OCI-LY7 (cell line): ENCODE results near the gene IMMP2L. TPM values are rescaled to one million over a fixed set of nuclear protein-coding genes. Genes with fewer than 3 reads are reported as not detected.

Experiments
- BruUV-seq: library from RNA; stranded (reverse); fragments of 400-500 nt; replicated peaks from 2 replicates; lab custom pipeline; 2021; lab: Mats Ljungman, UMichigan
- CTCF ChIA-PET: fragments of 300-600 bp; sonication (Branson Sonifier 250); formaldehyde crosslinking; loops from one replicate; lab custom pipeline; 2022; ENCODE audit warnings: antibody characterized with exemption; ENCODE audit not compliant: unreplicated experiment; lab: Charles Lee
- POLR2A ChIA-PET: fragments of 300-600 bp; sonication (Branson Sonifier 250); formaldehyde crosslinking; loops from one replicate; lab custom pipeline; 2022; ENCODE audit warnings: antibody characterized with exemption; lab: Charles Lee
- DNase-seq: peaks from one replicate; pipeline ENCODE4 v3.0.0-alpha.2; 2015; ENCODE audit warnings: low spot score
- H2AFZ ChIP-seq: fragments of 200-600 bp; sonication (generic), shearing (Covaris generic); 2 replicates; pipeline ENCODE4 v1.6.1; 2014; ENCODE audit warnings: mild to moderate bottlenecking, antibody characterized with exemption, low read length, moderate library complexity
- H3K27ac ChIP-seq: fragments of 200-600 bp; sonication (generic); 2 replicates; pipeline ENCODE4 v1.5.1; 2014; ENCODE audit warnings: mixed run types, low read depth, mild to moderate bottlenecking, moderate library complexity, low read length, inconsistent platforms; ENCODE audit not compliant: poor library complexity, severe bottlenecking
- H3K36me3 ChIP-seq: fragments of 200-600 bp; sonication (generic); 2 replicates; pipeline ENCODE4 v1.6.1; 2014; ENCODE audit warnings: mild to moderate bottlenecking, antibody characterized with exemption, low read length, moderate library complexity, mixed read lengths; ENCODE audit not compliant: insufficient read depth
- H3K4me1 ChIP-seq: fragments of 200-600 bp; sonication (generic); 2 replicates; pipeline ENCODE4 v1.5.1; 2014; ENCODE audit warnings: mild to moderate bottlenecking, low read length; ENCODE audit not compliant: insufficient read depth, poor library complexity, severe bottlenecking
- H3K4me2 ChIP-seq: fragments of 200-600 bp; sonication (generic); 2 replicates; pipeline ENCODE4 v1.6.1; 2014; ENCODE audit warnings: mild to moderate bottlenecking, low read length
- H3K4me3 ChIP-seq: fragments of 200-600 bp; sonication (generic); 2 replicates; pipeline ENCODE4 v1.5.1; 2014; ENCODE audit warnings: mild to moderate bottlenecking, low read depth, low read length; ENCODE audit not compliant: poor library complexity, severe bottlenecking
- H3K79me2 ChIP-seq: fragments of 200-600 bp; sonication (generic); 2 replicates; pipeline ENCODE4 v1.6.1; 2016; ENCODE audit warnings: low read depth, mild to moderate bottlenecking, low read length, moderate library complexity, mixed read lengths; ENCODE audit not compliant: insufficient read depth
- H3K9me2 ChIP-seq: fragments of 200-600 bp; sonication (generic); 2 replicates; pipeline ENCODE4 v1.6.1; 2016; ENCODE audit warnings: mild to moderate bottlenecking, low read length, mixed read lengths; ENCODE audit not compliant: insufficient read depth
- H3K9me3 ChIP-seq: fragments of 200-600 bp; sonication (generic); 2 replicates; pipeline ENCODE4 v1.6.1; 2014; ENCODE audit warnings: mild to moderate bottlenecking, mixed run types, low read length, mixed read lengths
- H4K20me1 ChIP-seq: fragments of 200-600 bp; sonication (generic); 2 replicates; pipeline ENCODE4 v1.6.1; 2014; ENCODE audit warnings: mild to moderate bottlenecking, antibody characterized with exemption, low read length, moderate library complexity, mixed read lengths; ENCODE audit not compliant: insufficient read depth
- CTCF ChIP-seq: fragments of 200-600 bp; sonication (generic); conservative IDR thresholded peaks from 2 replicates; pipeline ENCODE4 v1.5.1; 2014; ENCODE audit warnings: mild to moderate bottlenecking, antibody characterized with exemption, low read length, moderate library complexity, mixed read lengths
- EZH2phosphoT487 ChIP-seq: fragments of 200-600 bp; sonication (generic); IDR thresholded peaks from 2 replicates; pipeline ENCODE4 v1.6.1; 2018; ENCODE audit warnings: low read depth, borderline replicate concordance, mild to moderate bottlenecking, mixed run types, antibody characterized with exemption, low read length, moderate library complexity, mixed read lengths
- intact Hi-C: fragments of 100-400 bp; cut with micrococcal nuclease; formaldehyde crosslinking; loops from one replicate; pipeline ENCODE4 v1.10.0; 2022; ENCODE audit not compliant: unreplicated experiment
- total RNA-seq, 2 experiments: library from RNA; depleted of rRNA in 1 of 2; stranded (reverse); fragments of >200 nt in 1 of 2; shearing (Covaris generic) in 1 of 2; gene quantifications; 2 replicates each; pipeline ENCODE4 v1.2.3, GENCODE V29; 2014 to 2022

The IMMP2L gene
- total RNA-seq, 2 experiments from 2014 or later, result 8.0 to 25.4 TPM

- TF ChIP-seq EZH2phosphoT487 (no peak), CTCF (no peak)
- BruUV-seq, result no TSS peak
- H2AFZ ChIP-seq, result no peak overlapping the region
- H3K4me1 ChIP-seq, result no peaks in the 10 kb centered on the region
- no peaks in the 10 kb centered on the region for H3K79me2 ChIP-seq
- H3K9me2 ChIP-seq, result no peaks in the 10 kb centered on the region
- intact Hi-C loops, result no loop called here
- no peak overlapping the region for H3K4me2 ChIP-seq
- no peak overlapping the region for H3K4me3 ChIP-seq
- no peaks in the 10 kb centered on the region for H3K36me3 ChIP-seq
- ChIA-PET POLR2A (no interaction called here), CTCF (no interaction called here)
- H3K9me3 ChIP-seq, result no peaks in the 10 kb centered on the region
- no peak for DNase-seq
- H3K27ac ChIP-seq, result no peak overlapping the region
- no peaks in the 10 kb centered on the region for H4K20me1 ChIP-seq
Measured at GRCh38 chr7:111031916-111032315, 530.4 kb downstream of the IMMP2L start.

- H3K9me3 ChIP-seq, result no peaks in the 10 kb centered on the region
- no peaks in the 10 kb centered on the region for H4K20me1 ChIP-seq
- H3K4me3 ChIP-seq, result no peak overlapping the region
- no peaks in the 10 kb centered on the region for H3K79me2 ChIP-seq
- intact Hi-C loops, result no loop called here
- CTCF ChIA-PET, result no interaction called here
- no peak overlapping the region for H2AFZ ChIP-seq
- POLR2A ChIA-PET, result interaction anchor here (1.1 kb wide), 1 partner anchor 11 kb away, joined by 3 read pairs; no protein-coding TSS in a partner anchor
- no peak for TF ChIP-seq EZH2phosphoT487
- no peak for TF ChIP-seq CTCF
- no peak for DNase-seq
- H3K9me2 ChIP-seq, result no peaks in the 10 kb centered on the region
- no TSS peak for BruUV-seq
- no peaks in the 10 kb centered on the region for H3K4me1 ChIP-seq
- H3K27ac ChIP-seq, result no peak overlapping the region
- no peaks in the 10 kb centered on the region for H3K36me3 ChIP-seq
- no peak overlapping the region for H3K4me2 ChIP-seq
Measured at GRCh38 chr7:111030336-111030735, 532.0 kb downstream of the IMMP2L start.

GRCh38 chr7:111029574-111030251 is 532.6 kb downstream of the IMMP2L start:
- CTCF ChIA-PET, result no interaction called here
- TF ChIP-seq CTCF, result no peak
- no peak for TF ChIP-seq EZH2phosphoT487
- Histone ChIP-seq H3K4me2 (no peak overlapping the region), H3K4me1 (no peaks in the 10 kb centered on the region), H3K79me2 (no peaks in the 10 kb centered on the region), H3K36me3 (no peaks in the 10 kb centered on the region), H4K20me1 (no peaks in the 10 kb centered on the region), H3K27ac (no peak overlapping the region), H3K9me2 (no peaks in the 10 kb centered on the region), H3K4me3 (no peak overlapping the region), H3K9me3 (no peaks in the 10 kb centered on the region), H2AFZ (no peak overlapping the region)
- POLR2A ChIA-PET, result interaction anchor here (1.1 kb wide), 1 partner anchor 11 kb away, joined by 3 read pairs; no protein-coding TSS in a partner anchor
- BruUV-seq, result no TSS peak
- no peak for DNase-seq
- intact Hi-C loops, result no loop called here
